Fibroblast of mammary gland (primary cell): ENCODE measurements around the gene CEP164.

ENCODE experiments used
- DNase-seq: peaks from one replicate; pipeline ENCODE4 v3.0.0-alpha.2; 2010; ENCODE audit warnings: low read depth
- H3K4me3 ChIP-seq: 2 replicates; pipeline ENCODE4 v1.5.1; 2011; ENCODE audit warnings: low read depth, mild to moderate bottlenecking, low read length, moderate library complexity; ENCODE audit not compliant: control insufficient read depth
- TF ChIP-seq, protein P1 (sequence below): conservative IDR thresholded peaks from 2 replicates; pipeline ENCODE4 v1.5.1; 2011; ENCODE audit warnings: low read depth, low read length, inconsistent platforms; ENCODE audit not compliant: control insufficient read depth, insufficient read depth

CEP164 gene

GRCh38 chr11:117369534-117369933 is 41.9 kb downstream of the CEP164 start:
- no peak for DNase-seq
- TF ChIP-seq, protein P1, sequence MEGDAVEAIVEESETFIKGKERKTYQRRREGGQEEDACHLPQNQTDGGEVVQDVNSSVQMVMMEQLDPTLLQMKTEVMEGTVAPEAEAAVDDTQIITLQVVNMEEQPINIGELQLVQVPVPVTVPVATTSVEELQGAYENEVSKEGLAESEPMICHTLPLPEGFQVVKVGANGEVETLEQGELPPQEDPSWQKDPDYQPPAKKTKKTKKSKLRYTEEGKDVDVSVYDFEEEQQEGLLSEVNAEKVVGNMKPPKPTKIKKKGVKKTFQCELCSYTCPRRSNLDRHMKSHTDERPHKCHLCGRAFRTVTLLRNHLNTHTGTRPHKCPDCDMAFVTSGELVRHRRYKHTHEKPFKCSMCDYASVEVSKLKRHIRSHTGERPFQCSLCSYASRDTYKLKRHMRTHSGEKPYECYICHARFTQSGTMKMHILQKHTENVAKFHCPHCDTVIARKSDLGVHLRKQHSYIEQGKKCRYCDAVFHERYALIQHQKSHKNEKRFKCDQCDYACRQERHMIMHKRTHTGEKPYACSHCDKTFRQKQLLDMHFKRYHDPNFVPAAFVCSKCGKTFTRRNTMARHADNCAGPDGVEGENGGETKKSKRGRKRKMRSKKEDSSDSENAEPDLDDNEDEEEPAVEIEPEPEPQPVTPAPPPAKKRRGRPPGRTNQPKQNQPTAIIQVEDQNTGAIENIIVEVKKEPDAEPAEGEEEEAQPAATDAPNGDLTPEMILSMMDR, result no peak
- H3K4me3 ChIP-seq, result no peak overlapping the region

DNA sequence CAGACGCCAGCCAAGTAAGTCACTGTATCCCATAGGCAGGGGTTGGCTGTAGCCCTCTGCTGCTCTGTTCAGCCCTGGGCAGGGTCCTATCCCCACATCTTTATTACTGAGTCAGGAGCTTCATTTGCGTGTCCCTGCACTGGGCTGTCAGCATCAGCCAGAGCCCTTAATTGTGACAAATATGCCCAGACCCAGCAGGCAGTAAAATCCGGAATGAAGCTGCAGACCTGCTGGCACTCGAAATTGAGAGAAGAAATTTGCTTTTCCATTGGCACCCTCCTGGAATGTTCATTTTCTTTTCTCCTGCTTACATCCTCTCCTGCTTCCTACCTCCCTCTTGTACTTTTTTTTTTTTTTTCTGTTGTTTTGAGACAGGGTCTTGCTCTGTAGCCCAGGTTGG is 43.8 kb downstream of the CEP164 start:
- TF ChIP-seq, protein P1, result no peak
- no peak for DNase-seq
- H3K4me3 ChIP-seq, result no peak overlapping the region

DNA sequence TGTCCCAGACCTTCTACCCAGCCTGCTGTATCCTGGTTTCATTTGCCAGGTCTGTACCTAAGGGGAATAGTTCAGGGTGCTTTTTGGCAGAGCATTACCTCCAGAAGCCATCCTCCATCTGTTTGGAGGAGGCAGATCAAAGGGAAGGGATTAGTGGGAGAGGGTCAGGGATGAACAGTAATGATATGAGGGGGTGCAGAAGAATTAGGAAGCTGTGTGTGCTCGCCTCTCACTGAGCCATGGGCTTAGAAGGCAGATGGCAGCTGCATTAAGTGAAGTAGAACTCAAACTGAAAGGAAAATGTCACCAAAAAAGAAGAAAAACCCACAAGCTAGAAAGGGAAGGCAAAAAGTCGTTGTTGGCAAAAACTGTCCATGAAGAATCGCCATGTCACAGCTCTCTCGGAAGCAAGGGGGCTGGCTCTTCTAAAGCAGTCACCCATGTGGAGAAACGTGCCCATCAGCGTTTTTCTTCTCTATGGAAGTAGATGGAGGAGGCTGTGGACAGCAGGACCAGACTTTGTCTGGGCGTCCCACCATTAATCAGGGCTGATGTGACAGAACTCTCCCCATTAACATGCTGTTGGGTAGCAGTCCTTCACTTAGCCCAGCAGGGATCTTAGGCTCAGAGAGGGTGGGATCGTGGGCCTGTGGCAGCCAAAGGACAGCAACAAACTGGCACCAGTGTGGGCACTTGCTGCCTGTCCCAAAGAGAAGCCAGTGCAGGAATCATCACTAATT is 46.8 kb downstream of the CEP164 start:
- TF ChIP-seq, protein P1, result no peak
- no peak overlapping the region for H3K4me3 ChIP-seq
- DNase-seq, result no peak

GRCh38 chr11:117375960-117376359 is 48.3 kb downstream of the CEP164 start:
- no peak for DNase-seq
- TF ChIP-seq, protein P1, result no peak
- H3K4me3 ChIP-seq, result no peak overlapping the region

GRCh38 chr11:117376517-117376916 is 48.9 kb downstream of the CEP164 start:
- no peak overlapping the region for H3K4me3 ChIP-seq
- TF ChIP-seq, protein P1, result no peak
- DNase-seq, result no peak

GRCh38 chr11:117378976-117379865 is 51.6 kb downstream of the CEP164 start:
- H3K4me3 ChIP-seq, result no peak overlapping the region
- DNase-seq, result no peak
- TF ChIP-seq, protein P1, result no peak
